ENCODE data around the gene AFF3. TPM values are rescaled to one million over a fixed set of nuclear protein-coding genes. Genes with fewer than 3 reads are reported as not detected.

Gene AFF3
- total and polyA plus RNA-seq, 10 of the 15 experiments (the other 5 are each of a cell fraction or from before 2014, with no cell fraction given): 0.26 to 5.5 (median 3.0) TPM

DNA sequence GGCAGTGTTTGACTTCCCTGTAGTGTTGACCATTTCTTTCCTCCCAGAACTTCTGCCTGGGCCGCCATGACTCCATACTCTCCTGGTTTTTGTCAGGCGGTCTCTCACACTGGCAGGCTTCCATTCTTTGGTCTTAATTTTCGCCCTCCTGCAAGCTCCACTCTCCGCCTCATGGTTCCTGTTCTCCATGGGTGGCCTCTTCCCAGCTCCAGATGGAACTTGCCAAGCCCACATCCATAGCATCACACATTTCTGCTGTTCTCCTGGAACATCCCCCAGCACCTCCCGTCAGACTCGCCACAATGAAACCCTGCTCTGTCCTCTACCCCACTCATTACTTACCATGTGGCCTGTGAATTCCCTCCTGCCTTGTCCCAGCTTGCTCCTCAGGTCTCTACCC, 896 bp upstream of the AFF3 start (continued):
- TF ChIP-seq, protein P1, sequence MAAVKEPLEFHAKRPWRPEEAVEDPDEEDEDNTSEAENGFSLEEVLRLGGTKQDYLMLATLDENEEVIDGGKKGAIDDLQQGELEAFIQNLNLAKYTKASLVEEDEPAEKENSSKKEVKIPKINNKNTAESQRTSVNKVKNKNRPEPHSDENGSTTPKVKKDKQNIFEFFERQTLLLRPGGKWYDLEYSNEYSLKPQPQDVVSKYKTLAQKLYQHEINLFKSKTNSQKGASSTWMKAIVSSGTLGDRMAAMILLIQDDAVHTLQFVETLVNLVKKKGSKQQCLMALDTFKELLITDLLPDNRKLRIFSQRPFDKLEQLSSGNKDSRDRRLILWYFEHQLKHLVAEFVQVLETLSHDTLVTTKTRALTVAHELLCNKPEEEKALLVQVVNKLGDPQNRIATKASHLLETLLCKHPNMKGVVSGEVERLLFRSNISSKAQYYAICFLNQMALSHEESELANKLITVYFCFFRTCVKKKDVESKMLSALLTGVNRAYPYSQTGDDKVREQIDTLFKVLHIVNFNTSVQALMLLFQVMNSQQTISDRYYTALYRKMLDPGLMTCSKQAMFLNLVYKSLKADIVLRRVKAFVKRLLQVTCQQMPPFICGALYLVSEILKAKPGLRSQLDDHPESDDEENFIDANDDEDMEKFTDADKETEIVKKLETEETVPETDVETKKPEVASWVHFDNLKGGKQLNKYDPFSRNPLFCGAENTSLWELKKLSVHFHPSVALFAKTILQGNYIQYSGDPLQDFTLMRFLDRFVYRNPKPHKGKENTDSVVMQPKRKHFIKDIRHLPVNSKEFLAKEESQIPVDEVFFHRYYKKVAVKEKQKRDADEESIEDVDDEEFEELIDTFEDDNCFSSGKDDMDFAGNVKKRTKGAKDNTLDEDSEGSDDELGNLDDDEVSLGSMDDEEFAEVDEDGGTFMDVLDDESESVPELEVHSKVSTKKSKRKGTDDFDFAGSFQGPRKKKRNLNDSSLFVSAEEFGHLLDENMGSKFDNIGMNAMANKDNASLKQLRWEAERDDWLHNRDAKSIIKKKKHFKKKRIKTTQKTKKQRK (IDR thresholded peaks at IDR 0.05; ENCODE audit: low read depth, low read length): no peak
- TF ChIP-seq, protein P2, sequence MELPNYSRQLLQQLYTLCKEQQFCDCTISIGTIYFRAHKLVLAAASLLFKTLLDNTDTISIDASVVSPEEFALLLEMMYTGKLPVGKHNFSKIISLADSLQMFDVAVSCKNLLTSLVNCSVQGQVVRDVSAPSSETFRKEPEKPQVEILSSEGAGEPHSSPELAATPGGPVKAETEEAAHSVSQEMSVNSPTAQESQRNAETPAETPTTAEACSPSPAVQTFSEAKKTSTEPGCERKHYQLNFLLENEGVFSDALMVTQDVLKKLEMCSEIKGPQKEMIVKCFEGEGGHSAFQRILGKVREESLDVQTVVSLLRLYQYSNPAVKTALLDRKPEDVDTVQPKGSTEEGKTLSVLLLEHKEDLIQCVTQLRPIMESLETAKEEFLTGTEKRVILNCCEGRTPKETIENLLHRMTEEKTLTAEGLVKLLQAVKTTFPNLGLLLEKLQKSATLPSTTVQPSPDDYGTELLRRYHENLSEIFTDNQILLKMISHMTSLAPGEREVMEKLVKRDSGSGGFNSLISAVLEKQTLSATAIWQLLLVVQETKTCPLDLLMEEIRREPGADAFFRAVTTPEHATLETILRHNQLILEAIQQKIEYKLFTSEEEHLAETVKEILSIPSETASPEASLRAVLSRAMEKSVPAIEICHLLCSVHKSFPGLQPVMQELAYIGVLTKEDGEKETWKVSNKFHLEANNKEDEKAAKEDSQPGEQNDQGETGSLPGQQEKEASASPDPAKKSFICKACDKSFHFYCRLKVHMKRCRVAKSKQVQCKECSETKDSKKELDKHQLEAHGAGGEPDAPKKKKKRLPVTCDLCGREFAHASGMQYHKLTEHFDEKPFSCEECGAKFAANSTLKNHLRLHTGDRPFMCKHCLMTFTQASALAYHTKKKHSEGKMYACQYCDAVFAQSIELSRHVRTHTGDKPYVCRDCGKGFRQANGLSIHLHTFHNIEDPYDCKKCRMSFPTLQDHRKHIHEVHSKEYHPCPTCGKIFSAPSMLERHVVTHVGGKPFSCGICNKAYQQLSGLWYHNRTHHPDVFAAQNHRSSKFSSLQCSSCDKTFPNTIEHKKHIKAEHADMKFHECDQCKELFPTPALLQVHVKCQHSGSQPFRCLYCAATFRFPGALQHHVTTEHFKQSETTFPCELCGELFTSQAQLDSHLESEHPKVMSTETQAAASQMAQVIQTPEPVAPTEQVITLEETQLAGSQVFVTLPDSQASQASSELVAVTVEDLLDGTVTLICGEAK (IDR thresholded peaks at IDR 0.05; ENCODE audit: borderline replicate concordance): no peak
- TF ChIP-seq WRNIP1 (IDR thresholded peaks at IDR 0.05; ENCODE audit: borderline replicate concordance, low read depth, low read length) (no peak), TCF3 (IDR thresholded peaks at IDR 0.05; ENCODE audit: borderline replicate concordance, insufficient read depth, low read depth, low read length) (no peak), YBX1 (IDR thresholded peaks at IDR 0.05) (no peak), HDAC6 (IDR thresholded peaks at IDR 0.05; ENCODE audit: unreplicated experiment) (no peak), ZNF622 (IDR thresholded peaks at IDR 0.05) (no peak)

All from GM12878 (cell line).